Mesendoderm (in vitro differentiated cells): Measurements from ENCODE around the gene CLDN15.
"Not testable (repeated sequence)": the region's sequence is repeated elsewhere in the genome, so short reads cannot be mapped to it uniquely, and the experiment has no call there.

Experiments used
- DNase-seq: peaks from one replicate; pipeline ENCODE4 v3.0.0; 2013
- H2AK5ac ChIP-seq: 2 replicates; pipeline ENCODE4 v1.6.1; 2013; ENCODE audit warnings: low read length, inconsistent platforms
- H2BK120ac ChIP-seq: 2 replicates; pipeline ENCODE4 v1.6.1; 2013; ENCODE audit warnings: low read depth, mild to moderate bottlenecking, low read length, moderate library complexity, mixed read lengths
- H2BK15ac ChIP-seq: replicated peaks from 2 replicates; pipeline ENCODE4 v1.6.1; 2013; ENCODE audit warnings: low read depth, mild to moderate bottlenecking, moderate library complexity
- H2BK5ac ChIP-seq: 2 replicates; pipeline ENCODE4 v1.6.1; 2013; ENCODE audit warnings: low read length, inconsistent platforms
- H3K18ac ChIP-seq: 2 replicates; pipeline ENCODE4 v1.6.1; 2013; ENCODE audit warnings: mild to moderate bottlenecking, low read length, mixed read lengths
- H3K23ac ChIP-seq: one replicate; pipeline ENCODE4 v1.6.1; 2013; ENCODE audit warnings: low read length
- H3K27ac ChIP-seq: 2 replicates; pipeline ENCODE4 v1.5.1; 2013; ENCODE audit warnings: low read depth, mild to moderate bottlenecking, inconsistent platforms, low read length, moderate library complexity
- H3K27me3 ChIP-seq: 2 replicates; pipeline ENCODE4 v1.6.1; 2013; ENCODE audit warnings: low read length, control low read depth, mild to moderate bottlenecking, inconsistent platforms; ENCODE audit not compliant: insufficient read depth, poor library complexity
- H3K36me3 ChIP-seq: 2 replicates; pipeline ENCODE4 v1.6.1; 2013; ENCODE audit warnings: low read length, inconsistent platforms; ENCODE audit not compliant: control insufficient read depth, insufficient read depth
- H3K4ac ChIP-seq: one replicate; pipeline ENCODE4 v1.6.1; 2013; ENCODE audit warnings: low read depth, mild to moderate bottlenecking, low read length, moderate library complexity
- H3K4me1 ChIP-seq: 2 replicates; pipeline ENCODE4 v1.6.1; 2013; ENCODE audit warnings: low read depth, low read length, inconsistent platforms; ENCODE audit not compliant: control insufficient read depth
- H3K4me2 ChIP-seq: 2 replicates; pipeline ENCODE4 v1.6.1; 2013; ENCODE audit warnings: low read length
- H3K4me3 ChIP-seq: 2 replicates; pipeline ENCODE4 v1.5.1; 2013; ENCODE audit warnings: mild to moderate bottlenecking, low read length
- H3K56ac ChIP-seq: one replicate; pipeline ENCODE4 v1.6.1; 2013; ENCODE audit warnings: low read length
- H3K79me1 ChIP-seq: 2 replicates; pipeline ENCODE4 v1.6.1; 2013; ENCODE audit warnings: low read length, inconsistent platforms
- H3K79me2 ChIP-seq: 2 replicates; pipeline ENCODE4 v1.6.1; 2013; ENCODE audit warnings: mild to moderate bottlenecking, low read length; ENCODE audit not compliant: control insufficient read depth, insufficient read depth
- H3K9ac ChIP-seq: 2 replicates; pipeline ENCODE4 v1.6.1; 2013; ENCODE audit warnings: low read length, inconsistent platforms
- H4K5ac ChIP-seq: one replicate; pipeline ENCODE4 v1.6.1; 2013; ENCODE audit warnings: low read length
- H4K8ac ChIP-seq: one replicate; pipeline ENCODE4 v1.6.1; 2013; ENCODE audit warnings: low read depth, mild to moderate bottlenecking, control low read depth, low read length, moderate library complexity
- WGBS: extraction: QIAGEN DNeasy Blood & Tissue Kit; methylation state at CpG from one replicate; pipeline ENCODE4 v1.1.7; 2013; ENCODE audit warnings: low lambda C conversion rate, missing lambda C conversion rate; ENCODE audit not compliant: insufficient coverage; ENCODE audit errors: extremely low coverage; 5-methylcytosine and 5-hydroxymethylcytosine counted together

CLDN15 gene

GRCh38 chr7:101203740-101204738, 33.6 kb downstream of the CLDN15 start:
- not testable (repeated sequence) for H2BK15ac ChIP-seq, H3K36me3 ChIP-seq, DNase-seq, H2AK5ac ChIP-seq, H3K79me1 ChIP-seq, H4K8ac ChIP-seq, H3K4me3 ChIP-seq, H4K5ac ChIP-seq, H3K27ac ChIP-seq, H3K56ac ChIP-seq, H2BK120ac ChIP-seq, H2BK5ac ChIP-seq, H3K9ac ChIP-seq, H3K27me3 ChIP-seq, H3K4me2 ChIP-seq, H3K79me2 ChIP-seq, H3K23ac ChIP-seq, H3K4me1 ChIP-seq, H3K4ac ChIP-seq, H3K18ac ChIP-seq
- no CpG with 5 or more reads among the region's 22 CpGs for WGBS

- Histone ChIP-seq H3K4ac (no peak overlapping the region), H3K4me3 (no peak overlapping the region), H2BK120ac (no peak overlapping the region), H4K5ac (no peak overlapping the region), H3K4me1 (no peaks in the 10 kb centered on the region), H3K79me1 (no peaks in the 10 kb centered on the region), H3K9ac (no peak overlapping the region), H3K18ac (no peak overlapping the region), H2AK5ac (no peak overlapping the region), H3K4me2 (no peak overlapping the region), H3K27ac (no peak overlapping the region), H4K8ac (no peak overlapping the region), H3K36me3 (no peaks in the 10 kb centered on the region), H3K27me3 (no peaks in the 10 kb centered on the region), H2BK15ac (no peak overlapping the region), H3K79me2 (no peaks in the 10 kb centered on the region), H2BK5ac (no peak overlapping the region), H3K23ac (no peak overlapping the region), H3K56ac (no peak overlapping the region)
- no CpG with 5 or more reads among the region's 5 CpGs for WGBS
- no peak for DNase-seq
Measured at GRCh38 chr7:101202603-101202918, 35.0 kb downstream of the CLDN15 start.

GRCh38 chr7:101201695-101202602, 35.7 kb downstream of the CLDN15 start:
- H3K9ac ChIP-seq, result peak overlapping the region; percentile 61
- H3K79me1 ChIP-seq, result no peaks in the 10 kb centered on the region
- H3K79me2 ChIP-seq, result no peaks in the 10 kb centered on the region
- no peak overlapping the region for H3K18ac ChIP-seq
- H3K27ac ChIP-seq, result no peak overlapping the region
- H2BK5ac ChIP-seq, result no peak overlapping the region
- H3K56ac ChIP-seq, result peak overlapping the region; percentile 78
- no peak overlapping the region for H3K23ac ChIP-seq
- DNase-seq, result no peak
- H2BK15ac ChIP-seq, result no peak overlapping the region
- H4K5ac ChIP-seq, result no peak overlapping the region
- peak overlapping the region; percentile 58 for H3K4me2 ChIP-seq
- H3K4me1 ChIP-seq, result no peaks in the 10 kb centered on the region
- no peaks in the 10 kb centered on the region for H3K36me3 ChIP-seq
- no peak overlapping the region for H4K8ac ChIP-seq
- H3K27me3 ChIP-seq, result no peaks in the 10 kb centered on the region
- no peak overlapping the region for H3K4ac ChIP-seq
- peak overlapping the region; percentile 7 for H2BK120ac ChIP-seq
- peak overlapping the region; percentile 23 for H3K4me3 ChIP-seq
- WGBS, result no CpG with 5 or more reads among the region's 75 CpGs
- no peak overlapping the region for H2AK5ac ChIP-seq

- H2BK120ac ChIP-seq, result peak within 1 kb of the TSS; percentile 7
Measured at GRCh38 chr7:101200862-101201599, 36.6 kb downstream of the CLDN15 start, which contains the start of gene MOGAT3. Gene MOGAT3 (minus strand): TSS chr7:101201036. CDS start chr7:101200854, 182 bp downstream.

GRCh38 chr7:101200504-101200861, 37.1 kb downstream of the CLDN15 start:
- Histone ChIP-seq H3K23ac (no peak overlapping the region), H3K79me1 (no peaks in the 10 kb centered on the region), H3K4me1 (no peaks in the 10 kb centered on the region), H3K4me3 (no peak overlapping the region), H3K9ac (no peak overlapping the region), H3K56ac (peak overlapping the region; percentile 5), H3K79me2 (no peaks in the 10 kb centered on the region), H2BK5ac (no peak overlapping the region), H4K8ac (no peak overlapping the region), H3K27me3 (no peaks in the 10 kb centered on the region), H3K18ac (no peak overlapping the region), H2AK5ac (no peak overlapping the region), H2BK120ac (no peak overlapping the region), H3K4me2 (no peak overlapping the region), H3K36me3 (no peaks in the 10 kb centered on the region), H4K5ac (no peak overlapping the region), H2BK15ac (no peak overlapping the region), H3K27ac (no peak overlapping the region), H3K4ac (no peak overlapping the region)
- no peak for DNase-seq
- no CpG with 5 or more reads among the region's 2 CpGs for WGBS

More at GRCh38 chr7:101200862-101201599, 36.6 kb downstream of the CLDN15 start, which contains the start of gene MOGAT3:
- H2BK15ac ChIP-seq, result no peak within 1 kb of the TSS
- H3K23ac ChIP-seq, result no peak within 1 kb of the TSS
- H3K27ac ChIP-seq, result no peak within 1 kb of the TSS
- H3K4me3 ChIP-seq, result peak within 1 kb of the TSS; percentile 23
- DNase-seq, result no peak
- H4K8ac ChIP-seq, result no peak within 1 kb of the TSS
- no peaks in the 10 kb centered on the region for H3K27me3 ChIP-seq
- peak within 1 kb of the TSS; percentile 58 for H3K4me2 ChIP-seq
- H4K5ac ChIP-seq, result no peak within 1 kb of the TSS
- WGBS, result no CpG with 5 or more reads among the region's 21 CpGs
- H2BK5ac ChIP-seq, result no peak within 1 kb of the TSS
- H3K4ac ChIP-seq, result no peak within 1 kb of the TSS
- no peaks in the 10 kb centered on the region for H3K79me1 ChIP-seq
- H3K79me2 ChIP-seq, result no peaks in the 10 kb centered on the region
- H3K18ac ChIP-seq, result no peak within 1 kb of the TSS
- no peaks in the 10 kb centered on the region for H3K36me3 ChIP-seq
- H2AK5ac ChIP-seq, result no peak within 1 kb of the TSS
- peak within 1 kb of the TSS; percentile 78 for H3K56ac ChIP-seq
- H3K9ac ChIP-seq, result peak within 1 kb of the TSS; percentile 61
- H3K4me1 ChIP-seq, result no peaks in the 10 kb centered on the region
